Activated B cell treated with CpG ODN at 0.5 μM for 24 hours (primary cell): ENCODE results near the gene CNTRL. TPM values are rescaled to one million over a fixed set of nuclear protein-coding genes. Genes with fewer than 3 reads are reported as not detected.

Experiments used
- ATAC-seq: fragments of 200-7000 bp; cut with Tn5 transposase; one replicate; pipeline ENCODE4 v1.10.0; 2021; ENCODE audit warnings: low read depth, mild to moderate bottlenecking, moderate library complexity
- CTCF ChIA-PET: fragments of 350-600 bp; sonication (Branson Sonifier 250); formaldehyde crosslinking; loops from one replicate; lab custom pipeline; 2021; ENCODE audit warnings: antibody characterized with exemption; lab: Charles Lee
- POLR2A ChIA-PET: fragments of 350-600 bp; sonication (Branson Sonifier 250); formaldehyde crosslinking; loops from one replicate; lab custom pipeline; 2021; ENCODE audit warnings: antibody characterized with exemption; lab: Charles Lee
- DNase-seq: peaks from one replicate; pipeline ENCODE4 v3.0.0; 2022
- H3K27ac Mint-ChIP-seq: one replicate; pipeline ENCODE4 v1.8.0; 2020; ENCODE audit warnings: mixed read lengths
- H3K27me3 Mint-ChIP-seq: one replicate; pipeline ENCODE4 v1.8.0; 2021; ENCODE audit warnings: mixed read lengths
- H3K36me3 Mint-ChIP-seq: one replicate; pipeline ENCODE4 v1.8.0; 2021; ENCODE audit warnings: low read depth, mixed read lengths
- H3K4me1 Mint-ChIP-seq: one replicate; pipeline ENCODE4 v1.8.0; 2021; ENCODE audit warnings: mixed read lengths
- H3K4me3 Mint-ChIP-seq: one replicate; pipeline ENCODE4 v1.8.0; 2020; ENCODE audit warnings: mild to moderate bottlenecking, mixed read lengths
- H3K9me3 Mint-ChIP-seq: one replicate; pipeline ENCODE4 v1.8.0; 2020; ENCODE audit warnings: mixed read lengths
- CTCF ChIP-seq: fragments of 200-600 bp; IDR thresholded peaks from one replicate; pipeline ENCODE4 v1.8.0; 2022; ENCODE audit warnings: antibody characterized with exemption, mild to moderate bottlenecking
- intact Hi-C: fragments of 100-400 bp; cut with micrococcal nuclease; formaldehyde crosslinking; loops from one replicate; pipeline ENCODE4 v1.15.1; 2024
- total RNA-seq: library from RNA; stranded (reverse); gene quantifications from 2 replicates; pipeline ENCODE4 v1.2.3, GENCODE V29; 2022

Gene CNTRL
- total RNA-seq, 1 donor from 2014 or later, result 110 TPM

GRCh38 chr9:121048618-121049017 is 26.1 kb upstream of the CNTRL start:
- TF ChIP-seq CTCF, result no peak
- CTCF ChIA-PET, result interaction anchor here (1.2 kb wide), 1 partner anchor 13 kb away, joined by 3 read pairs; no protein-coding TSS in a partner anchor

GRCh38 chr9:121050128-121050988 is 24.4 kb upstream of the CNTRL start, which contains the start of gene C5:
Gene C5 (minus strand): TSS chr9:121050275. CDS start chr9:121050246, 29 bp downstream.
- CTCF ChIA-PET, result interaction anchor here (0.6 to 2.1 kb wide), 2 partner anchors 10 to 227 kb away, joined by 3 to 6 read pairs; no protein-coding TSS in a partner anchor
- Mint-ChIP-seq H3K4me1 (no peaks in the 10 kb centered on the region), H3K27me3 (no peaks in the 10 kb centered on the region), H3K4me3 (no peak within 1 kb of the TSS), H3K9me3 (no peaks in the 10 kb centered on the region), H3K27ac (no peak within 1 kb of the TSS), H3K36me3 (peaks cover 6% of the 10 kb centered on the region)
- no peak for ATAC-seq
- TF ChIP-seq CTCF, result no peak
- POLR2A ChIA-PET, result no interaction called here
- intact Hi-C loops, result no loop called here
- DNase-seq, result no peak

More at GRCh38 chr9:121048618-121049017, 26.1 kb upstream of the CNTRL start:
- H3K36me3 Mint-ChIP-seq, result peaks cover 2% of the 10 kb centered on the region
- no peak for ATAC-seq
- POLR2A ChIA-PET, result no interaction called here
- H3K27me3 Mint-ChIP-seq, result no peaks in the 10 kb centered on the region
- H3K4me1 Mint-ChIP-seq, result no peaks in the 10 kb centered on the region
- no peaks in the 10 kb centered on the region for H3K9me3 Mint-ChIP-seq
- intact Hi-C loops, result no loop called here
- no peak overlapping the region for H3K4me3 Mint-ChIP-seq
- H3K27ac Mint-ChIP-seq, result no peak overlapping the region
- no peak for DNase-seq

- Mint-ChIP-seq H3K4me1 (no peaks in the 10 kb centered on the region), H3K36me3 (peaks cover 15% of the 10 kb centered on the region), H3K9me3 (peaks cover 6% of the 10 kb centered on the region), H3K27me3 (no peaks in the 10 kb centered on the region), H3K4me3 (no peak overlapping the region), H3K27ac (no peak overlapping the region)
- CTCF ChIA-PET, result no interaction called here
- TF ChIP-seq CTCF, result no peak
- intact Hi-C loops, result no loop called here
- POLR2A ChIA-PET, result no interaction called here
- DNase-seq (no peak), ATAC-seq (no peak)
These were observed 21.2 kb upstream of the CNTRL start for GRCh38 chr9:121053544-121053943.

- H3K27me3 Mint-ChIP-seq, result no peaks in the 10 kb centered on the region
- H3K36me3 Mint-ChIP-seq, result peaks cover 15% of the 10 kb centered on the region
- H3K27ac Mint-ChIP-seq, result no peak overlapping the region
- peaks cover 6% of the 10 kb centered on the region for H3K9me3 Mint-ChIP-seq
- intact Hi-C loops, result loop anchor here (2.0 kb wide), 1 partner anchor 15 kb away; no protein-coding TSS in a partner anchor
- peak; percentile 50 for ATAC-seq
- DNase-seq, result no peak
- TF ChIP-seq CTCF, result no peak
- H3K4me1 Mint-ChIP-seq, result peaks cover 5% of the 10 kb centered on the region
- no peak overlapping the region for H3K4me3 Mint-ChIP-seq
- ChIA-PET POLR2A (no interaction called here), CTCF (interaction anchor here (1.2 to 2.6 kb wide), 3 partner anchors 75 to 436 kb away, joined by 3 to 8 read pairs (median 3); no protein-coding TSS in a partner anchor)
These were observed 19.1 kb upstream of the CNTRL start for GRCh38 chr9:121055642-121056143.

GRCh38 chr9:121057821-121058220 is 16.9 kb upstream of the CNTRL start:
- DNase-seq (no peak), ATAC-seq (no peak)
- TF ChIP-seq CTCF, result no peak
- Mint-ChIP-seq H3K27me3 (no peaks in the 10 kb centered on the region), H3K4me1 (peaks cover 5% of the 10 kb centered on the region), H3K36me3 (peaks cover 15% of the 10 kb centered on the region), H3K27ac (no peak overlapping the region), H3K4me3 (no peak overlapping the region), H3K9me3 (peaks cover 6% of the 10 kb centered on the region)
- intact Hi-C loops, result loop anchor here (2.0 kb wide), 1 partner anchor 13 kb away; no protein-coding TSS in a partner anchor
- ChIA-PET POLR2A (no interaction called here), CTCF (interaction anchor here (0.8 kb wide), 1 partner anchor 13 kb away, joined by 3 read pairs; no protein-coding TSS in a partner anchor)
